SK-N-SH (cell line): ENCODE measurements around the gene HSFX4. TPM values are rescaled to one million over a fixed set of nuclear protein-coding genes. Genes with fewer than 3 reads are reported as not detected.
"Not testable (repeated sequence)": the region's sequence is repeated elsewhere in the genome, so short reads cannot be mapped to it uniquely, and the experiment has no call there.

Source experiments
- CTCF ChIA-PET: fragments of 300-600, 350-600 bp; formaldehyde crosslinking; extraction: SDS; loops from one replicate; lab custom pipeline; 2021; lab: Yijun Ruan, JAX
- POLR2A ChIA-PET: fragments of 350-600 bp; sonication (Branson Sonifier 250); formaldehyde crosslinking; extraction: SDS; loops from one replicate; lab custom pipeline; 2020; ENCODE audit warnings: antibody characterized with exemption, inconsistent platforms; lab: Yijun Ruan, JAX
- DNase-seq: peaks from one replicate; pipeline ENCODE4 v3.0.0; 2012
- H2AFZ ChIP-seq: fragments of 200-600 bp; sonication (generic); 2 replicates; pipeline ENCODE4 v1.8.1; 2016; ENCODE audit warnings: antibody characterized with exemption, mild to moderate bottlenecking, low read depth
- H3F3A ChIP-seq: fragments of 200-600 bp; sonication (generic); replicated peaks from 2 replicates; pipeline ENCODE3; 2016; ENCODE audit warnings: antibody characterized with exemption, mild to moderate bottlenecking; ENCODE audit not compliant: insufficient read depth
- H3K27ac ChIP-seq, 2 experiments: fragments of 200-500 bp in 1 of 2; fragments of 200-600 bp in 1 of 2; sonication (Bioruptor generic) in 1 of 2; sonication (generic), shearing (Covaris generic) in 1 of 2; 2 replicates each; pipeline versions ENCODE4 v1.5.1 to v1.6.1; 2014 to 2016; ENCODE audit warnings: low read depth in 2 of 2, inconsistent platforms in 1 of 2, low read length in 1 of 2, mild to moderate bottlenecking in 1 of 2, mixed read lengths in 1 of 2
- H3K27me3 ChIP-seq: fragments of 200-600 bp; sonication (generic), shearing (Covaris generic); 2 replicates; pipeline ENCODE4 v1.6.1; 2016; ENCODE audit warnings: mixed run types; ENCODE audit not compliant: insufficient read depth
- H3K36me3 ChIP-seq, 2 experiments: fragments of 200-500 bp in 1 of 2; fragments of 200-600 bp in 1 of 2; sonication (Bioruptor generic) in 1 of 2; sonication (generic) in 1 of 2; replicated peaks in 1 of 2; 2 replicates each; pipeline versions ENCODE3 to v1.5.1; 2014 to 2016; ENCODE audit warnings: low read length in 1 of 2, mild to moderate bottlenecking in 1 of 2; ENCODE audit not compliant: insufficient read depth in 2 of 2, control insufficient read depth in 1 of 2
- H3K4me1 ChIP-seq, 2 experiments: fragments of 200-500 bp in 1 of 2; fragments of 200-600 bp in 1 of 2; sonication (Bioruptor generic) in 1 of 2; sonication (generic), shearing (Covaris generic) in 1 of 2; 2 replicates each; pipeline versions ENCODE4 v1.5.1 to v1.6.1; 2014 to 2016; ENCODE audit warnings: low read depth in 1 of 2, low read length in 1 of 2, mixed run types in 1 of 2; ENCODE audit not compliant: insufficient read depth in 2 of 2, control insufficient read depth in 1 of 2
- H3K4me2 ChIP-seq: fragments of 200-600 bp; sonication (generic), shearing (Covaris generic); 2 replicates; pipeline ENCODE4 v1.6.1; 2017; ENCODE audit warnings: mixed run types
- H3K4me3 ChIP-seq, 2 experiments: fragments of 200-500 bp in 1 of 2; fragments of 200-600 bp in 1 of 2; sonication (Bioruptor generic) in 1 of 2; sonication (generic), shearing (Covaris generic) in 1 of 2; 2 replicates each; pipeline versions ENCODE4 v1.5.1 to v1.8.1; 2014 to 2016; ENCODE audit warnings: low read depth in 2 of 2, inconsistent platforms in 1 of 2, low read length in 1 of 2, mild to moderate bottlenecking in 1 of 2, mixed read lengths in 1 of 2, moderate library complexity in 1 of 2
- H3K79me2 ChIP-seq: fragments of 200-600 bp; sonication (generic); 2 replicates; pipeline ENCODE4 v1.8.1; 2017; ENCODE audit warnings: mild to moderate bottlenecking; ENCODE audit not compliant: insufficient read depth
- H3K9ac ChIP-seq: fragments of 200-600 bp; sonication (generic); 2 replicates; pipeline ENCODE4 v1.6.1; 2017; ENCODE audit warnings: mixed run types
- H3K9me2 ChIP-seq: fragments of 200-600 bp; sonication (generic); 2 replicates; pipeline ENCODE4 v1.6.1; 2017; ENCODE audit warnings: mixed run types
- H3K9me3 ChIP-seq: fragments of 200-600 bp; sonication (generic); 2 replicates; pipeline ENCODE4 v1.6.1; 2017; ENCODE audit warnings: mixed run types, mild to moderate bottlenecking, moderate library complexity
- H4K20me1 ChIP-seq: fragments of 200-600 bp; sonication (generic); 2 replicates; pipeline ENCODE4 v1.6.1; 2017; ENCODE audit warnings: mild to moderate bottlenecking, mixed run types; ENCODE audit not compliant: insufficient read depth
- CTCF ChIP-seq: fragments of 200-600 bp; sonication (generic); IDR thresholded peaks from 2 replicates; pipeline ENCODE4 v1.6.1; 2017; ENCODE audit warnings: antibody characterized with exemption, mild to moderate bottlenecking, moderate library complexity
- FOXM1 ChIP-seq: IDR thresholded peaks from 2 replicates; pipeline ENCODE4 v1.4.0; 2012; ENCODE audit warnings: low read depth, mild to moderate bottlenecking
- RAD21 ChIP-seq: IDR thresholded peaks from 2 replicates; pipeline ENCODE4 v1.6.1; 2012; ENCODE audit warnings: mild to moderate bottlenecking, low read length
- WGBS: methylation state at CpG from one replicate; pipeline ENCODE4 v1.1.6; 2017; ENCODE audit warnings: low lambda C conversion rate; 5-methylcytosine and 5-hydroxymethylcytosine counted together
- polyA plus RNA-seq, 3 experiments: library from polyadenylated mRNA; depleted of rRNA; stranded (reverse); fragments of >200 nt; gene quantifications; 2 replicates each; pipeline ENCODE4 v1.2.3, GENCODE V29; 2012

The HSFX4 gene
- polyA plus RNA-seq (2012; rRNA removed), result not detected in 2 replicates
- not detected in 2 replicates for polyA plus RNA-seq (2012; cell fraction: cytosol; rRNA removed)
- polyA plus RNA-seq (2012; cell fraction: nucleus; rRNA removed), result not detected in 2 replicates

- DNase-seq, H3F3A ChIP-seq, H4K20me1 ChIP-seq, CTCF ChIA-PET, H3K27me3 ChIP-seq, H3K4me2 ChIP-seq, H3K36me3 ChIP-seq, H2AFZ ChIP-seq, H3K4me1 ChIP-seq, H3K79me2 ChIP-seq, H3K9me3 ChIP-seq, H3K9me2 ChIP-seq, H3K9ac ChIP-seq, H3K4me3 ChIP-seq, H3K27ac ChIP-seq, POLR2A ChIA-PET: not testable (repeated sequence)
- WGBS, result 60% methylated on average over 1 of the region's 7 CpGs
These were observed at the start of gene HSFX4 for GRCh38 chrX:149929400-149929799. TSS of gene HSFX4 (plus strand) at chrX:149929573. CDS start at chrX:149929645, 72 bp downstream.

DNA sequence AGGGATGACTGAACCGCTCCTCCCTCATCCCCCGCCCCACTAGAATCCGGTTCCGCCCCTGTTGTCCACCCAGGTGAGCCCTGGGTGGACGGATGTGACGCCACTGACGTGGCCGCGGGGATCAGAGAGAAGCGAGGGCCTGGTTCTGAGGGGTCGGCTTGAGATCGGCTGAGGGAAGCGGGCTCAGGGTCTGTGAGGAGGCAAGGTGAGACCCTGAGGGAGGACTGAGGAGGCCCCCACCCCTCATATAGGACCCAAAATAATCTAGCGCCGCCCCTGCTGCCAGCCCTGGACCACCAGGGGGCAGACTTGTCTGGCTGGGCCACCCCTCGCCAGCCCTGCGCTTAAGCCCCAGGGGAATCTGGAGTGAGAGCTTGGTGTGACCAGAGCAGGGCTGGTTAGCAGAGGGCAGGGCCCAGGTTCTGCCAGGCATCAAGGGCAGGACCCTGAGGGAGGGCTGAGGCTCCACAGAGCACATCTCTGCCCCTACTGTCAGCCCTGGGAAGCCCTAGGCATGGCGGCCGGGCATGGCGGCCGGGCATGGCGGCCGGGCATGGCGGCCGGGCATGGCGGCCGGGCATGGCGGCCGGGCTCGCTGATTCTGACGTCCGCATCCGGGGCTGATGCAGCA, 48.2 kb upstream of the HSFX4 start, which contains the start of gene MAGEA8:
Gene MAGEA8, plus strand, starts transcription at position 103 of the 631 bp plus-strand sequence. CDS start 3,090 bp downstream, outside the sequence.
- Histone ChIP-seq H3K4me3 (no peak within 1 kb of the TSS), H3K4me1 (no peaks in the 10 kb centered on the region), H3F3A (no peaks in the 10 kb centered on the region), H3K9me3 (no peaks in the 10 kb centered on the region), H3K4me2 (no peak within 1 kb of the TSS), H3K9me2 (no peaks in the 10 kb centered on the region), H3K79me2 (no peaks in the 10 kb centered on the region), H3K27ac (no peak within 1 kb of the TSS), H2AFZ (no peak within 1 kb of the TSS), H3K9ac (no peak within 1 kb of the TSS), H3K36me3 (no peaks in the 10 kb centered on the region), H3K27me3 (0 out of 2 replicates have a peak, but pooled peaks cover 8% of the 10 kb centered on the region), H4K20me1 (no peaks in the 10 kb centered on the region)
- POLR2A ChIA-PET, result no interaction called here
- peak; percentile 5; the same call in 1 of the 2 replicates for TF ChIP-seq RAD21
- TF ChIP-seq CTCF, result peak; percentile 45; the same call in 1 of the 2 replicates
- no peak for TF ChIP-seq FOXM1
- peak; percentile 45 for DNase-seq
- 20% methylated on average over 10 of the region's 33 CpGs for WGBS
- CTCF ChIA-PET, result interaction anchor here (0.6 to 1.5 kb wide), 3 partner anchors 9 to 350 kb away, joined by 3 to 4 read pairs (median 3); no protein-coding TSS in a partner anchor

- POLR2A ChIA-PET, H3K79me2 ChIP-seq, CTCF ChIA-PET: not testable (repeated sequence)
These were observed 38.5 kb upstream of the HSFX4 start for GRCh38 chrX:149890828-149891227.

More at GRCh38 chrX:149890828-149891227, 38.5 kb upstream of the HSFX4 start:
- not testable (repeated sequence) for H2AFZ ChIP-seq, H3K27me3 ChIP-seq, H3K9me2 ChIP-seq, H3K36me3 ChIP-seq, H3K4me1 ChIP-seq, H3F3A ChIP-seq, H3K9me3 ChIP-seq, H4K20me1 ChIP-seq, H3K4me2 ChIP-seq, H3K27ac ChIP-seq, DNase-seq, H3K4me3 ChIP-seq, H3K9ac ChIP-seq
- WGBS, result 31% methylated on average over 2 of the region's 2 CpGs
